SK-N-SH treated with all-trans-retinoic acid at 6 μM for 48 hours (cell line): Measurements from ENCODE around the gene SVOP.
"Not testable (repeated sequence)": the region's sequence is repeated elsewhere in the genome, so short reads cannot be mapped to it uniquely, and the experiment has no call there.

Experiments used
- ATAC-seq: fragments of 200-7000 bp; cut with Tn5 transposase; 3 replicates; pipeline ENCODE4 v1.9.1; 2020; ENCODE audit warnings: mild to moderate bottlenecking, moderate library complexity
- BACH2 ChIP-seq: fragments of 250-450 bp; sonication (Bioruptor Pico); IDR thresholded peaks from 2 replicates; pipeline ENCODE4 v1.9.0; 2021; ENCODE audit warnings: mild to moderate bottlenecking, borderline replicate concordance
- CSDC2 ChIP-seq: fragments of 250-450 bp; sonication (Bioruptor Pico); IDR thresholded peaks from 2 replicates; pipeline ENCODE4 v1.5.0; 2020; ENCODE audit warnings: mild to moderate bottlenecking, moderate library complexity
- ESRRG ChIP-seq: fragments of 250-450 bp; sonication (Bioruptor Pico); IDR thresholded peaks from 2 replicates; pipeline ENCODE4 v1.6.1; 2021; ENCODE audit warnings: mild to moderate bottlenecking
- ISL1 ChIP-seq: fragments of 250-450 bp; sonication (Bioruptor Pico); IDR thresholded peaks from 2 replicates; pipeline ENCODE4 v2.1.2; 2022; ENCODE audit warnings: mild to moderate bottlenecking, moderate library complexity
- OSR1 ChIP-seq: fragments of 250-450 bp; sonication (Bioruptor Pico); IDR thresholded peaks from 2 replicates; pipeline ENCODE4 v1.8.0; 2022; ENCODE audit warnings: moderate library complexity, mild to moderate bottlenecking, inconsistent platforms
- PPARA ChIP-seq: fragments of 250-450 bp; sonication (Bioruptor Pico); IDR thresholded peaks from 2 replicates; pipeline ENCODE4 v1.5.0; 2020; ENCODE audit warnings: mild to moderate bottlenecking, borderline replicate concordance
- RARB ChIP-seq: fragments of 250-450 bp; sonication (Bioruptor Pico); IDR thresholded peaks from 2 replicates; pipeline ENCODE4 v1.8.0; 2021; ENCODE audit warnings: mild to moderate bottlenecking, moderate library complexity
- SNAI2 ChIP-seq: fragments of 250-450 bp; sonication (Bioruptor Pico); IDR thresholded peaks from 2 replicates; pipeline ENCODE4 v1.5.0; 2020; ENCODE audit warnings: mild to moderate bottlenecking, moderate library complexity
- TCF4 ChIP-seq: fragments of 250-450 bp; sonication (Bioruptor Pico); IDR thresholded peaks from 2 replicates; pipeline ENCODE4 v1.8.0; 2021; ENCODE audit warnings: mild to moderate bottlenecking, moderate library complexity, borderline replicate concordance
- ZFP3 ChIP-seq: fragments of 250-450 bp; sonication (Bioruptor Pico); IDR thresholded peaks from 2 replicates; pipeline ENCODE4 v1.5.0; 2020; ENCODE audit warnings: mild to moderate bottlenecking, moderate library complexity
- ZFP30 ChIP-seq: fragments of 450-650 bp; formaldehyde crosslinking; IDR thresholded peaks from 2 replicates; pipeline ENCODE4 v1.5.0; 2022; ENCODE audit warnings: mild to moderate bottlenecking, moderate library complexity
- ZNF565 ChIP-seq: fragments of 450-650 bp; formaldehyde crosslinking; conservative IDR thresholded peaks from 2 replicates; pipeline ENCODE4 v1.5.0; 2020; ENCODE audit warnings: low read depth, mild to moderate bottlenecking, moderate library complexity
- ZNF70 ChIP-seq: fragments of 450-650 bp; formaldehyde crosslinking; IDR thresholded peaks from 2 replicates; pipeline ENCODE4 v1.5.0; 2020; ENCODE audit warnings: mild to moderate bottlenecking, moderate library complexity
- ZNF8 ChIP-seq: fragments of 450-650 bp; formaldehyde crosslinking; IDR thresholded peaks from 2 replicates; pipeline ENCODE4 v1.5.0; 2020; ENCODE audit warnings: mild to moderate bottlenecking, moderate library complexity
- TF ChIP-seq, protein P1 (sequence below): fragments of 250-450 bp; sonication (Bioruptor Pico); IDR thresholded peaks from 2 replicates; pipeline ENCODE4 v1.8.0; 2020; ENCODE audit warnings: mild to moderate bottlenecking, moderate library complexity, borderline replicate concordance
- TF ChIP-seq, protein P2 (sequence below): fragments of 250-450 bp; sonication (Bioruptor Pico); IDR thresholded peaks from 2 replicates; pipeline ENCODE4 v1.8.0; 2021; ENCODE audit warnings: low read depth, mild to moderate bottlenecking, moderate library complexity, borderline replicate concordance
- TF ChIP-seq, protein P3 (sequence below): fragments of 250-450 bp; sonication (Bioruptor Pico); IDR thresholded peaks from 2 replicates; pipeline ENCODE4 v1.5.1; 2020; ENCODE audit warnings: low read depth, mild to moderate bottlenecking, moderate library complexity
- TF ChIP-seq, protein P4 (sequence below): fragments of 250-450 bp; sonication (Bioruptor Pico); IDR thresholded peaks from 2 replicates; pipeline ENCODE4 v1.5.0; 2020; ENCODE audit warnings: mild to moderate bottlenecking, moderate library complexity

SVOP gene

DNA sequence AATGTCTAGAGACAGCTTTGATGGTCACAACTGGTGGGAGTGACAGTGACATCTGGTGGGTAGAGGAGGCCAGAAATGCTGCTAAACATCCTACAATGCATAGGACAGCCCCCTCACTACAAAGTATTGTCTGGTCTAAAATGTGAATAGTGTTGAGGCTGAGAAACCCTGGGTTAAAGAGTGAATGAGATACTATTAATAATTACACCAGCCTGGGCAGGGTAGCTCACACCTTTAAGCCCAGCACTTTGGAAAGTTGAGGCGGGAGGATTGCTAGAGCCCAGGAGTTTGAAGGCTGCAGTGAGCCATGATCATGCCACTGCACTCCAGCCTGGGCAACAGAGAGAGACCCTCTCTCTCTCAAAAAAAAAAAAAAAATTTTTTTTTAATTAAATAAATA, 11.1 kb downstream of the SVOP start (continued):
- TF ChIP-seq, protein P1, sequence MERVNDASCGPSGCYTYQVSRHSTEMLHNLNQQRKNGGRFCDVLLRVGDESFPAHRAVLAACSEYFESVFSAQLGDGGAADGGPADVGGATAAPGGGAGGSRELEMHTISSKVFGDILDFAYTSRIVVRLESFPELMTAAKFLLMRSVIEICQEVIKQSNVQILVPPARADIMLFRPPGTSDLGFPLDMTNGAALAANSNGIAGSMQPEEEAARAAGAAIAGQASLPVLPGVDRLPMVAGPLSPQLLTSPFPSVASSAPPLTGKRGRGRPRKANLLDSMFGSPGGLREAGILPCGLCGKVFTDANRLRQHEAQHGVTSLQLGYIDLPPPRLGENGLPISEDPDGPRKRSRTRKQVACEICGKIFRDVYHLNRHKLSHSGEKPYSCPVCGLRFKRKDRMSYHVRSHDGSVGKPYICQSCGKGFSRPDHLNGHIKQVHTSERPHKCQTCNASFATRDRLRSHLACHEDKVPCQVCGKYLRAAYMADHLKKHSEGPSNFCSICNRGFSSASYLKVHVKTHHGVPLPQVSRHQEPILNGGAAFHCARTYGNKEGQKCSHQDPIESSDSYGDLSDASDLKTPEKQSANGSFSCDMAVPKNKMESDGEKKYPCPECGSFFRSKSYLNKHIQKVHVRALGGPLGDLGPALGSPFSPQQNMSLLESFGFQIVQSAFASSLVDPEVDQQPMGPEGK (CRISPR knock-in tag), result no peak
- TF ChIP-seq BACH2 (CRISPR knock-in tag) (no peak), ZNF565 (CRISPR knock-in tag) (no peak), TCF4 (CRISPR knock-in tag) (no peak), ESRRG (no peak)

DNA sequence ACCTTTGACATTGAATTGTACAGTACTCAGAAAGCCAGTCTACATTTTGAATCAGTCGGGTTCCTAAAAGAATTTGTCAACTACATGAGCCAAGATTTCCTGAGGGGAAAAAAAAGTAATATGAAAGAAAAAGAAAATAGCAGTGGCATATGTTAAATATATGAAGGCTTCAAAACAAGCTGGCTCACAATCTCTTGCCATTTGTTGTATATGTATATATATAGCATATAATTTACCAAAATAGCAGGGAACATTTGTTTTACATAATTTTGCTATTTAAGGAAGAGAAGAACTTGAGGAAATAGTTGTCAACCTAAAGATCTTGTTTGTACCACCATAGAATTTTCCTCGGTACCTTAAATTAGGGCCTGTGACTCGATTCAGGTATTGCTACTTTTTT, 16.9 kb downstream of the SVOP start:
- no peak for TF ChIP-seq SNAI2 (CRISPR knock-in tag)
- TF ChIP-seq BACH2 (CRISPR knock-in tag), result no peak
- no peak for TF ChIP-seq PPARA (CRISPR knock-in tag)

DNA sequence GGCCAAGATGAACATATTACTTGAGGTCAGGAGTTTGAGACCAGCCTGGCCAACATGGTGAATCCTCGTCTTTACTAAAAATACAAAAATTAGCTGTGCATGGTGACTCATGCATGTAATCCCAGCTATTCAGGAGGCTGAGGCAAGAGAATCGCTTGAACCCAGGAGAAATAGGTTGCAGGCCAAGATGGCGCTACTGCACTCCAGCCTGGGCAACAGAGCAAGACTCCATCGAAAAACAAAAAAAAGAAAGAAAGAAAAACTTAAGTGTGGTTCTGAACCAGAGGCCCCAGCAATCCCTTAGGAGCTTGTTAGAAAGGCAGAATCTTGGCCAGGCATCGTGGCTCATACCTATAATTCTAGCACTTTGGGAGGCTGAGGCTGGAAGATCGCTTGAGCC, 24.5 kb downstream of the SVOP start:
- TF ChIP-seq ZNF70 (CRISPR knock-in tag) (no peak), ZFP3 (CRISPR knock-in tag) (no peak), RARB (CRISPR knock-in tag) (no peak), SNAI2 (CRISPR knock-in tag) (no peak)
- TF ChIP-seq, protein P2, sequence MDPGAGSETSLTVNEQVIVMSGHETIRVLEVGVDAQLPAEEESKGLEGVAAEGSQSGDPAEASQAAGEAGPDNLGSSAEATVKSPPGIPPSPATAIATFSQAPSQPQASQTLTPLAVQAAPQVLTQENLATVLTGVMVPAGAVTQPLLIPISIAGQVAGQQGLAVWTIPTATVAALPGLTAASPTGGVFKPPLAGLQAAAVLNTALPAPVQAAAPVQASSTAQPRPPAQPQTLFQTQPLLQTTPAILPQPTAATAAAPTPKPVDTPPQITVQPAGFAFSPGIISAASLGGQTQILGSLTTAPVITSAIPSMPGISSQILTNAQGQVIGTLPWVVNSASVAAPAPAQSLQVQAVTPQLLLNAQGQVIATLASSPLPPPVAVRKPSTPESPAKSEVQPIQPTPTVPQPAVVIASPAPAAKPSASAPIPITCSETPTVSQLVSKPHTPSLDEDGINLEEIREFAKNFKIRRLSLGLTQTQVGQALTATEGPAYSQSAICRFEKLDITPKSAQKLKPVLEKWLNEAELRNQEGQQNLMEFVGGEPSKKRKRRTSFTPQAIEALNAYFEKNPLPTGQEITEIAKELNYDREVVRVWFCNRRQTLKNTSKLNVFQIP (CRISPR knock-in tag), result no peak
- ATAC-seq, result no peak

More for the DNA sequence above, 16.9 kb downstream of the SVOP start:
- no peak for ATAC-seq

DNA sequence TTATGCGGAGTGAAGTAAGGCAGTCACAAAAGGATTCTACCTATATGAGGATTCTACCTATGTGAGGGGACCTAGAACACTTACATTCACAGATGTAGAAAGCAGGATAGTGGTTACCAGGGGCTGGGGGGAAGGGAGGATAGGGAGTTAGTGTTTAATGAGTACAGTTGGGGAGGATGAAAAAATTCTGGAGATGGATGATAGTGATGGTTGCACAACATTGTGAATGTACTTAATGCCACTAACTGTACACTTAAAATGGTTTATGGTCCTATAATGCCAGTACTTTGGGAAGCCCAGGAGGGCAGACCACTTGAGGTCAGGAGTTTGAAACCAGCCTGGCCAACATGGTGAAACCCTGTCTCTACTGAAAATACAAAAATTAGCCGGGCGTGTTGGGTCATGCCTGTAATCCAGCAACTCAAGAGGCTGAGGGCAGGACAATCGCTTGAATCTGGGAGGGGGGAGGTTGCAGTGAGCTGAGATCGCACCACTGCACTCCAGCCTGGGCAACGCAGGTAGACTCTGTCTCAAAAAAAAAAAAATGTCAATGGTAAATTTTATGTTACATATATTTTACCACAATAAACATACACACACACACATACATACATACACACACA, 25.4 kb downstream of the SVOP start:
- TF ChIP-seq, protein P3, sequence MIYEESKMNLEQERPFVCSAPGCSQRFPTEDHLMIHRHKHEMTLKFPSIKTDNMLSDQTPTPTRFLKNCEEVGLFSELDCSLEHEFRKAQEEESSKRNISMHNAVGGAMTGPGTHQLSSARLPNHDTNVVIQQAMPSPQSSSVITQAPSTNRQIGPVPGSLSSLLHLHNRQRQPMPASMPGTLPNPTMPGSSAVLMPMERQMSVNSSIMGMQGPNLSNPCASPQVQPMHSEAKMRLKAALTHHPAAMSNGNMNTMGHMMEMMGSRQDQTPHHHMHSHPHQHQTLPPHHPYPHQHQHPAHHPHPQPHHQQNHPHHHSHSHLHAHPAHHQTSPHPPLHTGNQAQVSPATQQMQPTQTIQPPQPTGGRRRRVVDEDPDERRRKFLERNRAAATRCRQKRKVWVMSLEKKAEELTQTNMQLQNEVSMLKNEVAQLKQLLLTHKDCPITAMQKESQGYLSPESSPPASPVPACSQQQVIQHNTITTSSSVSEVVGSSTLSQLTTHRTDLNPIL (CRISPR knock-in tag), result no peak
- TF ChIP-seq, protein P2 (CRISPR knock-in tag), result no peak
- TF ChIP-seq PPARA (CRISPR knock-in tag) (no peak), ISL1 (CRISPR knock-in tag) (no peak), ZFP3 (CRISPR knock-in tag) (no peak), OSR1 (CRISPR knock-in tag) (no peak), ESRRG (no peak), RARB (CRISPR knock-in tag) (no peak)
- ATAC-seq, result no peak

DNA sequence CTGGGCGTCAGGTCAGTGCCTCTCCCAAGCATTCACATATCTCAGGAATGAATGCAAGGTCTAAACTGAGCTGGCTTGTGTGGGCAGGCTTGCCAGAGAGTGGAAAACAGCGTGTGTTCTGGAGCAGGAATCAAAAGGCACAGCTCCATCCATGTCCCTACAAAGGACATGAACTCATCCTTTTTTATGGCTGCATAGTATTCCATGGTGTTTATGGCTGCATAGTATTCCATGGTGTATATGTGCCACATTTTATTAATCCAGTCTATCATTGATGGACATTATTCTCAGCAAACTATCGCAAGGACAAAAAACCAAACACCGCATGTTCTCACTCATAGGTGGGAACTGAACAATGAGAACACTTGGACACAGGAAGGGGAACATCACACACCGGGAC, 30.8 kb downstream of the SVOP start:
- not testable (repeated sequence) for ATAC-seq

DNA sequence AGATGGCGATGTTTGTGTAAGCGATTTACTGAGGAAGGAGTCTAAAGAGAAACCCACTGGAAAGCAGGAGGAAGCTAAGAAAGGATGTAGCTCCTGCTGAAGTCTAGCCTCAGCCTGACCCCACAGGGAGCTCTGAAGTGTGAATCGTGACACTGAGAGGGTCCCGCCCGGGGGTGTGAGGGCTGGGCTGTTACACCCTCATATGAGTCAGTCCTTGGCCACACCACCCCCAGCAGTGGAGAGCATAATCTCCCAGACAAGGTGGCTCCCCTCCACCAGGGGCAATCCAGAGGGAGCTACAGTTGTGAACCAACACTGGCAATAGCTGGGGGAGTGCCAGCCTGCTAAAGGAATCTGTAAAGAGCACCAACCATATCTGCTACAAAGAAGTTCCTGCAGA, 31.5 kb downstream of the SVOP start:
- no peak for ATAC-seq
- no peak for TF ChIP-seq ZFP30 (CRISPR knock-in tag)
- TF ChIP-seq, protein P3 (CRISPR knock-in tag), result no peak
- TF ChIP-seq ZNF8 (CRISPR knock-in tag), result no peak
- TF ChIP-seq TCF4 (CRISPR knock-in tag), result no peak
- no peak for TF ChIP-seq ESRRG
- TF ChIP-seq PPARA (CRISPR knock-in tag), result no peak
- TF ChIP-seq, protein P1 (CRISPR knock-in tag), result no peak
- TF ChIP-seq OSR1 (CRISPR knock-in tag), result no peak
- no peak for TF ChIP-seq RARB (CRISPR knock-in tag)
- TF ChIP-seq ZFP3 (CRISPR knock-in tag), result no peak
- TF ChIP-seq, protein P4, sequence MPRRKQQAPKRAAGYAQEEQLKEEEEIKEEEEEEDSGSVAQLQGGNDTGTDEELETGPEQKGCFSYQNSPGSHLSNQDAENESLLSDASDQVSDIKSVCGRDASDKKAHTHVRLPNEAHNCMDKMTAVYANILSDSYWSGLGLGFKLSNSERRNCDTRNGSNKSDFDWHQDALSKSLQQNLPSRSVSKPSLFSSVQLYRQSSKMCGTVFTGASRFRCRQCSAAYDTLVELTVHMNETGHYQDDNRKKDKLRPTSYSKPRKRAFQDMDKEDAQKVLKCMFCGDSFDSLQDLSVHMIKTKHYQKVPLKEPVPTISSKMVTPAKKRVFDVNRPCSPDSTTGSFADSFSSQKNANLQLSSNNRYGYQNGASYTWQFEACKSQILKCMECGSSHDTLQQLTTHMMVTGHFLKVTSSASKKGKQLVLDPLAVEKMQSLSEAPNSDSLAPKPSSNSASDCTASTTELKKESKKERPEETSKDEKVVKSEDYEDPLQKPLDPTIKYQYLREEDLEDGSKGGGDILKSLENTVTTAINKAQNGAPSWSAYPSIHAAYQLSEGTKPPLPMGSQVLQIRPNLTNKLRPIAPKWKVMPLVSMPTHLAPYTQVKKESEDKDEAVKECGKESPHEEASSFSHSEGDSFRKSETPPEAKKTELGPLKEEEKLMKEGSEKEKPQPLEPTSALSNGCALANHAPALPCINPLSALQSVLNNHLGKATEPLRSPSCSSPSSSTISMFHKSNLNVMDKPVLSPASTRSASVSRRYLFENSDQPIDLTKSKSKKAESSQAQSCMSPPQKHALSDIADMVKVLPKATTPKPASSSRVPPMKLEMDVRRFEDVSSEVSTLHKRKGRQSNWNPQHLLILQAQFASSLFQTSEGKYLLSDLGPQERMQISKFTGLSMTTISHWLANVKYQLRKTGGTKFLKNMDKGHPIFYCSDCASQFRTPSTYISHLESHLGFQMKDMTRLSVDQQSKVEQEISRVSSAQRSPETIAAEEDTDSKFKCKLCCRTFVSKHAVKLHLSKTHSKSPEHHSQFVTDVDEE (CRISPR knock-in tag), result no peak
- TF ChIP-seq ZNF565 (CRISPR knock-in tag), result no peak
- TF ChIP-seq ISL1 (CRISPR knock-in tag), result no peak
- no peak for TF ChIP-seq CSDC2 (CRISPR knock-in tag)
